HT1080 (cell line): ENCODE measurements around the gene SNAP47. TPM values are rescaled to one million over a fixed set of nuclear protein-coding genes. Genes with fewer than 3 reads are reported as not detected.

Experiments used
- DNase-seq: peaks from one replicate; pipeline ENCODE4 v3.0.0-alpha.2; 2015; ENCODE audit warnings: low read depth
- total RNA-seq: library from RNA; depleted of rRNA; stranded (reverse); fragments of >200 nt; shearing (Covaris generic); gene quantifications from 2 replicates; pipeline ENCODE4 v1.2.3, GENCODE V29; 2014

The SNAP47 gene
- total RNA-seq, 1 experiment from 2014 or later: 47.0 TPM

- no peak for DNase-seq
Measured at GRCh38 chr1:227748496-227749182, 13.4 kb downstream of the SNAP47 start.

- no peak for DNase-seq
Measured at GRCh38 chr1:227749225-227749624, 14.0 kb downstream of the SNAP47 start.

- no peak for DNase-seq
Measured at GRCh38 chr1:227749916-227750710, 14.9 kb downstream of the SNAP47 start.

GRCh38 chr1:227753999-227754711 lies 18.9 kb downstream of the SNAP47 start:
- DNase-seq: no peak

GRCh38 chr1:227754958-227755357 lies 19.7 kb downstream of the SNAP47 start:
- no peak for DNase-seq

- no peak for DNase-seq
Measured at GRCh38 chr1:227756172-227756959, 21.1 kb downstream of the SNAP47 start.

GRCh38 chr1:227757781-227758180 lies 22.5 kb downstream of the SNAP47 start:
- no peak for DNase-seq

- no peak for DNase-seq
Measured at GRCh38 chr1:227758366-227758765, 23.1 kb downstream of the SNAP47 start.

- peak; percentile 94 for DNase-seq
Measured at GRCh38 chr1:227759341-227760300, 24.4 kb downstream of the SNAP47 start.

- no peak for DNase-seq
Measured at GRCh38 chr1:227760377-227760776, 25.1 kb downstream of the SNAP47 start.

GRCh38 chr1:227761621-227762230 lies 26.5 kb downstream of the SNAP47 start:
- no peak for DNase-seq

- DNase-seq: peak; percentile 81
Measured at GRCh38 chr1:227762231-227762911, 27.1 kb downstream of the SNAP47 start.

- DNase-seq: no peak
Measured at GRCh38 chr1:227763246-227764018, 28.2 kb downstream of the SNAP47 start.

GRCh38 chr1:227764019-227764391 lies 28.8 kb downstream of the SNAP47 start:
- DNase-seq: peak; percentile 23

- DNase-seq: no peak
Measured at GRCh38 chr1:227765261-227766014, 30.2 kb downstream of the SNAP47 start.

GRCh38 chr1:227766015-227766634 lies 30.9 kb downstream of the SNAP47 start:
- peak; percentile 68 for DNase-seq

- no peak for DNase-seq
Measured at GRCh38 chr1:227766653-227767277, 31.5 kb downstream of the SNAP47 start.
